ENCODE measurements around the gene RAB11FIP3. TPM values are rescaled to one million over a fixed set of nuclear protein-coding genes. Genes with fewer than 3 reads are reported as not detected.

Gene RAB11FIP3
- total and polyA plus RNA-seq, 11 donors, result 19.3 to 39.9 (median 31.9) TPM

DNA sequence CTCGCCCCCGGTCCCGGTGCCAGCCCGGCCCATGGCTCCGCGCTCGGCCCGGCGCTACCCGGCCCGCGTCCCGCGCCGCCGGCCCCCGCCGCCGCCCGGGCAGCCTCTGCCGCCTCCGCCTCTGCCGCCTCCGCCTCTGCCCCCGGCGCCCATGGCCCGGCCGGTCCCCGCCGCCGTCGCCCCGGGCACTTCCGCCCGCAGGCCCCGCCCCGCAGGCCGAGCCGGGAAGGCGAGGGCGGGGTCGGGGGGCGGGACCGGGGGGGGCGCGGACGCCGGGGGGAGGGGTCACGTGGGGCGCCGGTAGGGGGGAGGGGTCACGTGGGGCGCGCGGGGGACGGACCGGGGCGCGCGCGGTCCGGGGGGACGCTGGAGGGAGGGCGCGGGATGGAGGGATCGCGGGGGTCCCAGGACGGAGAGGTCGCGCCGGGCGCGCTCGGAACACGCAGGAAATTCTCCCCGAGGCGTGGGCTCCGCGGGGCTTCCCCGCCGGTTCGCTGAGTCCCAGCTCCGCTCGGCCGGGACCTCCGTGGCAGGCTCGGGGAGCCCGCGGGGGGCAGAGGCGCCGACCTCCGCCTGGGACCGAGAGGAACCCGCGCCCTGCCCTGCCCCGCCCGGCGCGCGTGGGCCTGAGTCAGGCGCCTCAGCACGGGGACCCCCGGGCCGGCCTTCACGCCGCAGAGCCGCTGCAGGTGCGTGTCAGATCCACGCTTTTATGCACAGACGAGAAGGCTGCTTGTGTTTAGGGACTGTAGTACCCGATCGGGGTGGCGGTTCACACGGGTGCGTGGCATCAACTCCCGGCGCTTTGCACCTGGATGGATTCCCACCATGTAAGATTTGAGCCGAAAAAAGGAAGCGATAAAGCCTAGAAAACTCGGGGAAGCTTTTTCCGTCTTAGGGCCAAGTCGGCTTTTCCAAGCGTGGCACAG is 43.4 kb upstream of the RAB11FIP3 start, which contains the start of gene PGAP6:
Gene PGAP6, minus strand, starts transcription at position 190 of the 929 bp plus-strand sequence. Its CDS starts 157 bp downstream, at position 33.
- DNase-seq (peak in 4 of 5 donors; percentile 72 to 84 (median 79)), ATAC-seq (peak; percentile 43 to 80 (median 68))
- intact Hi-C loops (cut with DNase I), result loop anchor here in 1 of 10 donors (2.0 kb wide), 1 partner anchor 15 kb away; the partner anchor contains the start of gene NME4
- 0 to 1% (median 0%) methylated on average over 8 to 123 of the region's 123 CpGs for WGBS, 4 donors
- Histone ChIP-seq H3K27me3 (no peaks in the 10 kb centered on the region), H3K9me3 (no peaks in the 10 kb centered on the region), H3K36me3 (peaks cover 0 to 7% (median 0%) of the 10 kb centered on the region in 9 donors), H3K4me3 (peak within 1 kb of the TSS; percentile 70 to 100 (median 90)), H3K27ac (peak within 1 kb of the TSS; percentile 54 to 92 (median 83)), H3K4me1 (peaks cover 0 to 56% (median 29%) of the 10 kb centered on the region in 12 donors)
- TF ChIP-seq POLR2A (IDR thresholded peaks at IDR 0.05), result peak in 1 of 2 donors; percentile 62
- TF ChIP-seq, protein P1, sequence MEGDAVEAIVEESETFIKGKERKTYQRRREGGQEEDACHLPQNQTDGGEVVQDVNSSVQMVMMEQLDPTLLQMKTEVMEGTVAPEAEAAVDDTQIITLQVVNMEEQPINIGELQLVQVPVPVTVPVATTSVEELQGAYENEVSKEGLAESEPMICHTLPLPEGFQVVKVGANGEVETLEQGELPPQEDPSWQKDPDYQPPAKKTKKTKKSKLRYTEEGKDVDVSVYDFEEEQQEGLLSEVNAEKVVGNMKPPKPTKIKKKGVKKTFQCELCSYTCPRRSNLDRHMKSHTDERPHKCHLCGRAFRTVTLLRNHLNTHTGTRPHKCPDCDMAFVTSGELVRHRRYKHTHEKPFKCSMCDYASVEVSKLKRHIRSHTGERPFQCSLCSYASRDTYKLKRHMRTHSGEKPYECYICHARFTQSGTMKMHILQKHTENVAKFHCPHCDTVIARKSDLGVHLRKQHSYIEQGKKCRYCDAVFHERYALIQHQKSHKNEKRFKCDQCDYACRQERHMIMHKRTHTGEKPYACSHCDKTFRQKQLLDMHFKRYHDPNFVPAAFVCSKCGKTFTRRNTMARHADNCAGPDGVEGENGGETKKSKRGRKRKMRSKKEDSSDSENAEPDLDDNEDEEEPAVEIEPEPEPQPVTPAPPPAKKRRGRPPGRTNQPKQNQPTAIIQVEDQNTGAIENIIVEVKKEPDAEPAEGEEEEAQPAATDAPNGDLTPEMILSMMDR (IDR thresholded peaks at IDR 0.05), result no peak

DNA sequence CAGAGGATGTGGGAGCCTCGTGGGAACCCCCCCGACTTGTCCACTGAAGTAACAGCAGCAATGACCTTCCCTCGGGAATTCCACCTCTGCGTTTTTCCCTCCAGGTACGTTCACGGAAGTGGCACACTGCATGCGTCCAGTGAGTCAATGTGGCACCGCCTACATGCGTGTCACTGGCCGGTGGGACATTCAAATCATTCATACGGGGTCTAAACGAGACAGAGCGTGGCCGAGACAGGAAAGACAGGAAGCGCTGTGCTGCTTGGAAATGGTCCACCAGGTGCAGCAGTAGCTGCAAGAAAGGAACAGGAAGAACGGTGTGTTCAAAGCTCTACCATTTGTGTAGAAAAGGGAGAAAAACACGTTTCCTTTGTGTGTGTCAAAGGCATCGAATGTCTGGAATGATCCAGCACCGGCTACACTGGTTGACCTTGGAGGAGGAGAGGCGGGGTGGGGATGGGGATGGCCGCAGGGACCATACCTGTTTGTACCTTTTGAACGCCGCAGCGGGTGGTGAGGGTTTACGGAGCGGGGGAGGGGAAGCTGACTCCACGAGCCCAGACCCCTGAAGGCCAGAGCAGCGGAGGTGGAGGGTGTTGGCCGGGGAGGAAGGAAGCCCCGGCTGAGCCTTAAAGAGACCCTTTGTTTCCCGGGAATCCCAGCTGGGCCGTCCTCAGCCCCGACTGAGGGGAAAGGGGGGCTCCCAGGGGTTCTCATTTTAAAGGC is 42.0 kb upstream of the RAB11FIP3 start:
- no peak for TF ChIP-seq POLR2A (IDR thresholded peaks at IDR 0.05)
- TF ChIP-seq, protein P1 (IDR thresholded peaks at IDR 0.05), result no peak
- peak in 2 of 5 donors; percentile 20 to 27 for DNase-seq
- Histone ChIP-seq H3K9me3 (no peaks in the 10 kb centered on the region), H3K4me1 (peaks cover 0 to 62% (median 31%) of the 10 kb centered on the region in 12 donors), H3K4me3 (peak overlapping the region in 10 of 12 donors; percentile 68 to 99 (median 86)), H3K27ac (peak overlapping the region in 11 of 12 donors; percentile 31 to 90 (median 53)), H3K27me3 (no peaks in the 10 kb centered on the region), H3K36me3 (no peaks in the 10 kb centered on the region)
- peak in 1 of 4 donors; percentile 31 for ATAC-seq
- intact Hi-C loops (cut with DNase I), result loop anchor here in 1 of 10 donors (2.0 kb wide), 1 partner anchor 13 kb away; the partner anchor contains the start of gene NME4
- WGBS, 4 donors, result 48 to 63% (median 49%) methylated on average over 28 to 33 of the region's 33 CpGs

DNA sequence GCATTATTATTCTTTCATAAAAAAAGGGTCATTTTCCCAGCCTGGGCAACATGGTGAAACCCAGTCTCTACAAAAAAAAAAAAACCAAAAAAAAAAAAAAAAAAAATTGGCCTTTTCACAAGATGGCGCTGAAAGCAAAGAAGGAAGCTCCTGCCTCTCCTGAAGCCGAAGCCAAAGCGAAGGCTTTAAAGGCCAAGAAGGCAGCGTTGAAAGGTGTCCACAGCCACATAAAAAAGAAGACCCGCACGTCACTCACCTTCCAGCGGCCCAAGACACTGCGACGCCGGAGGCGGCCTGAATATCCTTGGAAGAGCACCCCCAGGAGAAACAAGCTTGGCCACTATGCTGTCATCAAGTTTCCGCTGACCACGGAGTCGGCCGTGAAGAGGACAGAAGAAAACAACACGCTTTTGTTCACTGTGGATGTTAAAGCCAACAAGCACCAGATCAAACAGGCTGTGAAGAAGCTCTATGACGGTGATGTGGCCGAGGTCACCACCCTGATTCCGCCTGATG is 38.8 kb upstream of the RAB11FIP3 start:
- TF ChIP-seq, protein P1 (IDR thresholded peaks at IDR 0.05), result peak in 1 of 12 donors; percentile 12
- no peak for TF ChIP-seq POLR2A (IDR thresholded peaks at IDR 0.05)
- DNase-seq, result peak in 2 of 5 donors; percentile 17 to 29
- intact Hi-C loops (cut with DNase I), result no loop called here
- H3K9me3 ChIP-seq, result no peaks in the 10 kb centered on the region
- H3K27ac ChIP-seq, result peak overlapping the region in 5 of 12 donors; percentile 13 to 72 (median 39)
- no peaks in the 10 kb centered on the region for H3K36me3 ChIP-seq
- H3K4me1 ChIP-seq, result peaks cover 0 to 42% (median 17%) of the 10 kb centered on the region in 12 donors
- H3K4me3 ChIP-seq, result peak overlapping the region in 1 of 12 donors; percentile 15
- ATAC-seq, result no peak
- 67 to 77% (median 74%) methylated on average over 19 of the region's 19 CpGs for WGBS, 4 donors
- H3K27me3 ChIP-seq, result no peaks in the 10 kb centered on the region

Measured in heart left ventricle (tissue), 16 donors.